ENCODE data around the gene OLR1.
"Not testable (repeated sequence)": the region's sequence is repeated elsewhere in the genome, so short reads cannot be mapped to it uniquely, and the experiment has no call there.

Gene OLR1

DNA sequence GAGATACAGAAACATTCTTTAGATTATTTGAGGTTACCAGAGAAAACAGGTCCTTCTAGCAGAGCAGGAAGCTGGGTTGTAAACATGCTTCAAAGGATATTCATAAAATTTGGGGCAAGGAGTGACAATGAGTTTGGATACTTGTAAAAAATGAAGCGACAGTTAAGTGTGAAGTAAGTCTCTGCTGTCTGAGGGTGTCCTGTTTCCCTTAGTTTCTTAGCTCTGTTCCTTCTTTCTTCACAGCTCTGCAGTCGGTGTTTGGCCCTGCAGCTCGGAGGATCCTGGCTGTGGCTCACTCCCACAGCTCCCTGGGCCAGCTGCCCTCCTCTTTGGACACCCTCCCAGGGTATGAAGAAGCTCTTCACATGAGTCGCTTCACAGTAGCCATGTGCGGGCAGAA lies 17.7 kb upstream of the OLR1 start:
- Histone ChIP-seq H2BK5ac (ENCODE audit: low read length) (no peak overlapping the region), H2BK12ac (ENCODE audit: low read length) (no peak overlapping the region), H3K9me3 (replicated peaks in 1 of 2; ENCODE audit: control insufficient read depth in 2 of 2, insufficient read depth in 1 of 2, low read depth in 1 of 2, low read length in 2 of 2) (no peaks in the 10 kb centered on the region), H4K8ac (ENCODE audit: low read depth, low read length) (no peak overlapping the region), H3K18ac (ENCODE audit: low read length) (no peak overlapping the region), H3K9ac (ENCODE audit: low read depth, low read length, poor library complexity) (no peak overlapping the region), H3K23ac (ENCODE audit: low read depth, low read length, poor library complexity) (no peak overlapping the region), H3K36me3 (replicated peaks in 1 of 2; ENCODE audit: control insufficient read depth in 2 of 2, insufficient read depth in 2 of 2, low read length in 2 of 2) (no peaks in the 10 kb centered on the region), H2AK5ac (ENCODE audit: low read depth, low read length) (no peak overlapping the region), H2BK15ac (ENCODE audit: low read length) (no peak overlapping the region), H3K14ac (ENCODE audit: low read length) (no peak overlapping the region), H2AFZ (ENCODE audit: low read length) (no peak overlapping the region), H3K4ac (ENCODE audit: low read length) (no peak overlapping the region), H3K79me1 (ENCODE audit: low read depth, low read length) (peaks cover 2% of the 10 kb centered on the region), H3K27ac (replicated peaks; ENCODE audit: low read length) (no peak overlapping the region), H3K27me3 (ENCODE audit: control insufficient read depth in 3 of 3, insufficient read depth in 3 of 3, low read depth in 1 of 3, low read length in 3 of 3) (no peaks in the 10 kb centered on the region), H3K4me2 (ENCODE audit: insufficient read depth, low read length, poor library complexity, severe bottlenecking) (no peak overlapping the region), H4K91ac (ENCODE audit: low read depth, low read length, poor library complexity) (no peak overlapping the region), H3K4me1 (ENCODE audit: control insufficient read depth in 2 of 2, insufficient read depth in 1 of 2, low read depth in 1 of 2, low read length in 2 of 2) (no peaks in the 10 kb centered on the region), H2BK120ac (ENCODE audit: low read depth, low read length) (no peak overlapping the region), H3K4me3 (ENCODE audit: low read length in 2 of 2) (no peak overlapping the region)
- WGBS, 2 donors (ENCODE audit: extremely low coverage in 2 of 2, insufficient read length in 2 of 2, insufficient replicate concordance in 1 of 2) = no CpG with 5 or more reads among the region's 5 CpGs
- no peak for DNase-seq (ENCODE audit: low spot score)

DNA sequence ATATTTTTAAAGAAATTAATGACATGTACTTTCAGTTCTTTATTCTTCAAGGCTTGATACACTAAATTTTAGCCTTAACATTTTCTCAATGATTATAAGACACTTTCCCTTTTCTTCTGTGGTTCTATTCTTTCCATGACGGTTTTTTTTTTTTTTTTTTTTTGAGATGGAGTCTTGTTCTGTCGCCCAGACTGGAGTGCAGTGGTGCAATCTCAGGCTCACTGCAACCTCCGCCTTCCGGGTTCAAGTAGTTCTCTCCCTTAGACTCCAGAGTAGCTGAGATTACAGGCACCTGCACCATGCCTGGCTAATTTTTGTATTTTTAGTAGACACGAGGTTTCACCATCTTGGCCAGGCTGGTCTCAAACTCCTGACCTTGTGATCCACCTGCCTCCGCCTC lies 15.0 kb upstream of the OLR1 start:
- not testable (repeated sequence) for H2AFZ ChIP-seq (ENCODE audit: low read length); H2AK5ac ChIP-seq (ENCODE audit: low read depth, low read length); H3K18ac ChIP-seq (ENCODE audit: low read length); H2BK12ac ChIP-seq (ENCODE audit: low read length); H2BK5ac ChIP-seq (ENCODE audit: low read length); H3K4me2 ChIP-seq (ENCODE audit: insufficient read depth, low read length, poor library complexity, severe bottlenecking); H3K36me3 ChIP-seq (replicated peaks in 1 of 2; ENCODE audit: control insufficient read depth in 2 of 2, insufficient read depth in 2 of 2, low read length in 2 of 2); H3K27me3 ChIP-seq (ENCODE audit: control insufficient read depth in 3 of 3, insufficient read depth in 3 of 3, low read depth in 1 of 3, low read length in 3 of 3); H3K4me3 ChIP-seq (ENCODE audit: low read length in 2 of 2); H3K79me1 ChIP-seq (ENCODE audit: low read depth, low read length); H2BK120ac ChIP-seq (ENCODE audit: low read depth, low read length); H3K4me1 ChIP-seq (ENCODE audit: control insufficient read depth in 2 of 2, insufficient read depth in 1 of 2, low read depth in 1 of 2, low read length in 2 of 2); H3K27ac ChIP-seq (replicated peaks; ENCODE audit: low read length); H3K14ac ChIP-seq (ENCODE audit: low read length); H3K23ac ChIP-seq (ENCODE audit: low read depth, low read length, poor library complexity); DNase-seq (ENCODE audit: low spot score); H3K9me3 ChIP-seq (replicated peaks in 1 of 2; ENCODE audit: control insufficient read depth in 2 of 2, insufficient read depth in 1 of 2, low read depth in 1 of 2, low read length in 2 of 2); H4K91ac ChIP-seq (ENCODE audit: low read depth, low read length, poor library complexity); H2BK15ac ChIP-seq (ENCODE audit: low read length); H3K4ac ChIP-seq (ENCODE audit: low read length); H4K8ac ChIP-seq (ENCODE audit: low read depth, low read length); H3K9ac ChIP-seq (ENCODE audit: low read depth, low read length, poor library complexity)
- WGBS, 2 donors (ENCODE audit: extremely low coverage in 2 of 2, insufficient read length in 2 of 2, insufficient replicate concordance in 1 of 2) = no CpG with 5 or more reads among the region's 6 CpGs

- H2BK15ac ChIP-seq (ENCODE audit: low read length) = no peak overlapping the region
- peaks cover 3% of the 10 kb centered on the region for H3K79me1 ChIP-seq (ENCODE audit: low read depth, low read length)
- H2BK120ac ChIP-seq (ENCODE audit: low read depth, low read length) = no peak overlapping the region
- DNase-seq (ENCODE audit: low spot score) = no peak
- H3K4me1 ChIP-seq (ENCODE audit: control insufficient read depth in 2 of 2, insufficient read depth in 1 of 2, low read depth in 1 of 2, low read length in 2 of 2) = no peaks in the 10 kb centered on the region
- H2BK5ac ChIP-seq (ENCODE audit: low read length) = no peak overlapping the region
- no peaks in the 10 kb centered on the region for H3K27me3 ChIP-seq (ENCODE audit: control insufficient read depth in 3 of 3, insufficient read depth in 3 of 3, low read depth in 1 of 3, low read length in 3 of 3)
- H3K4me3 ChIP-seq (ENCODE audit: low read length in 2 of 2) = no peak overlapping the region
- H3K18ac ChIP-seq (ENCODE audit: low read length) = peak overlapping the region; percentile 64
- no CpG with 5 or more reads among the region's 11 CpGs for WGBS, 2 donors (ENCODE audit: extremely low coverage in 2 of 2, insufficient read length in 2 of 2, insufficient replicate concordance in 1 of 2)
- no peaks in the 10 kb centered on the region for H3K9me3 ChIP-seq (replicated peaks in 1 of 2; ENCODE audit: control insufficient read depth in 2 of 2, insufficient read depth in 1 of 2, low read depth in 1 of 2, low read length in 2 of 2)
- H3K4ac ChIP-seq (ENCODE audit: low read length) = no peak overlapping the region
- no peak overlapping the region for H4K91ac ChIP-seq (ENCODE audit: low read depth, low read length, poor library complexity)
- no peak overlapping the region for H3K14ac ChIP-seq (ENCODE audit: low read length)
- H3K9ac ChIP-seq (ENCODE audit: low read depth, low read length, poor library complexity) = no peak overlapping the region
- no peak overlapping the region for H3K23ac ChIP-seq (ENCODE audit: low read depth, low read length, poor library complexity)
- H3K36me3 ChIP-seq (replicated peaks in 1 of 2; ENCODE audit: control insufficient read depth in 2 of 2, insufficient read depth in 2 of 2, low read length in 2 of 2) = no peaks in the 10 kb centered on the region
- no peak overlapping the region for H3K27ac ChIP-seq (replicated peaks; ENCODE audit: low read length)
- no peak overlapping the region for H2AFZ ChIP-seq (ENCODE audit: low read length)
- H3K4me2 ChIP-seq (ENCODE audit: insufficient read depth, low read length, poor library complexity, severe bottlenecking) = no peak overlapping the region
- H2BK12ac ChIP-seq (ENCODE audit: low read length) = no peak overlapping the region
- no peak overlapping the region for H2AK5ac ChIP-seq (ENCODE audit: low read depth, low read length)
- no peak overlapping the region for H4K8ac ChIP-seq (ENCODE audit: low read depth, low read length)
These were observed 14.4 kb upstream of the OLR1 start for GRCh38 chr12:10186299-10186698.

GRCh38 chr12:10184261-10184843 lies 12.4 kb upstream of the OLR1 start:
- no peak overlapping the region for H3K18ac ChIP-seq (ENCODE audit: low read length)
- H3K4me3 ChIP-seq (ENCODE audit: low read length in 2 of 2) = no peak overlapping the region
- H3K14ac ChIP-seq (ENCODE audit: low read length) = no peak overlapping the region
- no peak overlapping the region for H2AK5ac ChIP-seq (ENCODE audit: low read depth, low read length)
- peaks cover 3% of the 10 kb centered on the region for H3K79me1 ChIP-seq (ENCODE audit: low read depth, low read length)
- H2BK15ac ChIP-seq (ENCODE audit: low read length) = no peak overlapping the region
- no peak overlapping the region for H3K4ac ChIP-seq (ENCODE audit: low read length)
- no peaks in the 10 kb centered on the region for H3K4me1 ChIP-seq (ENCODE audit: control insufficient read depth in 2 of 2, insufficient read depth in 1 of 2, low read depth in 1 of 2, low read length in 2 of 2)
- no peak overlapping the region for H3K27ac ChIP-seq (replicated peaks; ENCODE audit: low read length)
- no peak overlapping the region for H3K23ac ChIP-seq (ENCODE audit: low read depth, low read length, poor library complexity)
- H3K9me3 ChIP-seq (replicated peaks in 1 of 2; ENCODE audit: control insufficient read depth in 2 of 2, insufficient read depth in 1 of 2, low read depth in 1 of 2, low read length in 2 of 2) = no peaks in the 10 kb centered on the region
- WGBS, 2 donors (ENCODE audit: extremely low coverage in 2 of 2, insufficient read length in 2 of 2, insufficient replicate concordance in 1 of 2) = no CpG with 5 or more reads among the region's 7 CpGs
- no peak overlapping the region for H2BK5ac ChIP-seq (ENCODE audit: low read length)
- H4K8ac ChIP-seq (ENCODE audit: low read depth, low read length) = no peak overlapping the region
- no peak overlapping the region for H3K9ac ChIP-seq (ENCODE audit: low read depth, low read length, poor library complexity)
- H4K91ac ChIP-seq (ENCODE audit: low read depth, low read length, poor library complexity) = no peak overlapping the region
- H3K36me3 ChIP-seq (replicated peaks in 1 of 2; ENCODE audit: control insufficient read depth in 2 of 2, insufficient read depth in 2 of 2, low read length in 2 of 2) = no peaks in the 10 kb centered on the region
- no peak overlapping the region for H2BK120ac ChIP-seq (ENCODE audit: low read depth, low read length)
- DNase-seq (ENCODE audit: low spot score) = no peak
- H2BK12ac ChIP-seq (ENCODE audit: low read length) = no peak overlapping the region
- H3K4me2 ChIP-seq (ENCODE audit: insufficient read depth, low read length, poor library complexity, severe bottlenecking) = no peak overlapping the region
- peaks cover 0 to 7% (median 0%) of the 10 kb centered on the region in 3 experiments for H3K27me3 ChIP-seq (ENCODE audit: control insufficient read depth in 3 of 3, insufficient read depth in 3 of 3, low read depth in 1 of 3, low read length in 3 of 3)
- H2AFZ ChIP-seq (ENCODE audit: low read length) = no peak overlapping the region

All from neuronal stem cell (in vitro differentiated cells).